GM19099 (cell line): ENCODE data around the gene NOTCH2.

Experiments used
- POLR2A ChIP-seq: IDR thresholded peaks from 3 replicates; pipeline ENCODE4 v1.6.1; 2011; ENCODE audit warnings: low read depth; ENCODE audit not compliant: insufficient read length; ENCODE audit errors: extremely low read depth

Gene NOTCH2

DNA sequence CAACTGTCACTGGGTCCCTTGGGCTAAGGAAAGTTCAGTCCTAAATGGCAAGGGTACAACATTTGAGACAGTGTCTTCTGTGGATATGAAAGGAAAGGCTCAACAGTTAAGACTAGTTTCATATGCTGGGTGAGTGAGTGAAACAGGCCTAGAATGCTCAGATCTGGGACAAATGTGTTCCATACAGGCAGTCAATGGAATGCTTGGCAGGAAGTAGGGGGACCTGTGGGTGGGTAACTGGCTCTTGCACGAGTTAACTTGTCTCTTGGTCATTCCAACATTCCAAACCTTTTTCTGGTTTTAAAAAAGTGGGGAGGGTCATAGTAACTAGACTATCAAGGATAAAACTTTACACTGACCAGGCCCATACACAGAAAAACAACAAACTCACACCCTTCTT is 155.4 kb downstream of the NOTCH2 start:
- no peak for TF ChIP-seq POLR2A

DNA sequence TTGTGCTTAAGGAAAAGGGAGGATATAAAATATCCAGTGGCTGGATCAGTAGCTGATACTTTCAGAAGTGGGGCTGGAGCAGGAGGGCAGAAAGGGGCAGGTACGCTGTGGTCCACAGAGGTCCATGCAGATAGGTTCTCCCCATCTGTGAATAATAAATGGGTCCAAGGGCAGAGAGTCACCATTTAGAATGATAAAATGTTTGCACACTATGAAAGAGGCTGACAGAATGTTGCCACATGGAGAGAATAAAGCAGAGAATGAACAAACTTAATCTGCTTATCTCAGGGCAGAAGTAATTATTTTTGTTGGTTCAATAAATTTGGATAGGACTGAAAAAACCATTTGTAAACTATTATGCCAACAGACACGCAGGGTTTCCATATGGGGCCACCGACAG is 156.5 kb downstream of the NOTCH2 start:
- TF ChIP-seq POLR2A, result no peak

DNA sequence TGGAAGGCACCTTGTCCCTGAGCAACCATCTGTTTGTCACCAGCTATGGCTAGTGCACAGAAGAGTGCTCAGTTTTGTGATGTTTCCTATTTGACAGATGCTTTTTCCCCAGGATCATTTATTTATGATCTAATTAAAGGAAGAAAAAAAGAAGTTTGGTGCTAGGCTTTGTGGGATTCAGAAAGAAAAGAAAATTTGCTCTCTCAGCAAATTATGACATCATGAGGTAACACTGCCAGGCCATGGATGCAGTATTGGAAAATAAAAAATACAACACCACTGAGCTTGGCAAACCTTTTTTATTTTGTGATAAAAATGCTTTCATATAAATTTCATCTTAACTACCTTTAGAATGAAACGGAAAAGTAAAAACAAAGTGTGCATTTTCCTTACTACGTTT is 157.7 kb downstream of the NOTCH2 start:
- TF ChIP-seq POLR2A, result no peak

DNA sequence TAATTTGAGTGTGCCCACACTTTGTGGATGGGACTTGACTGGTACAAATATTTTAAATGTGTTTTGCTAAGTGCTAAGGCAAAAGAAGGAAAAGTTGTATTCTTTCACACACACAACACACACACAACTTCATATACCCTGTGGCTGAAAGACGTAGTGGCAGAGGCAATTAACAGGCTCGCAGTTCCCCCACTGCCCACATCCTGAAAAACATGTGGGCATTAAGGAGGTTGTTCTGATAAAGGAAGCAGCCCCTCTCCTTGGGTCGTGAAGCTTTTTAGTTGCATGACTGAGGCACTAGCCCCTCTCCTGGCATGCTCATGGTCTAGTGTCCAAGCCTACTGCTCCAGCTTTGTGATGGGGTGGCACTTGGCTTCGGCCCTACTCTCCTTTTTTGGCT is 158.8 kb downstream of the NOTCH2 start:
- no peak for TF ChIP-seq POLR2A

DNA sequence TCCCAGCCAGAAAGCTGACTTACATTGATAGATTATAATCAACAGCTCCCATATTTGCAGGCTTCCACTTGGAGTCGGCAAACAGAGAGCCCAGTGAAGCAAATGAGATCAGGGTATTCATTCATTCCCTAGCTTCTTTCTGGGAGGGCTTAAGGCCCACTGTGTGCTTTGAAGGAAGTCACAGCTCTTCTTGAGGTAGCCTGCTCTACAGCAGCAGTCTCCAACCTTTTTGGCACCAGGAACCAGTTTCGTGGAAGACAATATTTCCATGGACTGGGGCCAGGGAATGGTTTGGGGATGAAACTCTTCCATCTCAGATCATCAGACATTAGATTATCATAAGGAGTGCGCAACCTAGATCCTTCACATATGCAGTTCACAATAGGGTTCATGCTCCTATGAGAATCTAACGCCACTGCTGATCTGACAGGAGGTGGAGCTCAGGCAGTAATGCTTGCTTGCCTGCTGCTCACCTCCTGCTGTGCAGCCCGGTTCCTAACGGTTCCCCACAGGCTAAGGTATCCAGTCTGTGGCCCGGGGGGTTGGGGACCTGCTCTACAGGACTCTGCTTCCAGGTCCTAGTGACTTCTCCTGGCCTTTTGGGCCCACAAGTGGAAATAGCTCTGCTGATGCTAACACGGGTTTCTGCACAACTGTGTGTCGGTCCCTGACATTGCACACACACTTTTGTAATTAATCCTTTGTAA is 159.4 kb downstream of the NOTCH2 start:
- no peak for TF ChIP-seq POLR2A

DNA sequence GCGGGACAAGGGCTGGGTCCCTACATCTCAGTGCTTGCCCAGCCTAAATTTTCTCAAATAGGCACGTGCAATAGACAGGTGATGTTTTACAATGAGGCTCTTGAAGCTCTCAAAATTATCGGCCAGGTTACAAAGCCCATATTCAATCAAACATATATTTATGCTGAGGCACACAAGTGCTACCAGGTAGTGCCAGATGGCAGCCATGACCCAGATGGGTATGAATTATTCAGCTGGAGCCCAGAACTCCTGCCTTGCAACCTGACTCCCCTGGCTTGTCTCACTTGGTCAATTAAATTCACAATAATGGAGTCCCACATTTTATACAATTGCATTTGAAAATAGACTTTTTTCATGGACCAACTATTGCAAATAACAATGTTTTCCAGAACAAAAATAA is 160.8 kb downstream of the NOTCH2 start:
- TF ChIP-seq POLR2A, result no peak

DNA sequence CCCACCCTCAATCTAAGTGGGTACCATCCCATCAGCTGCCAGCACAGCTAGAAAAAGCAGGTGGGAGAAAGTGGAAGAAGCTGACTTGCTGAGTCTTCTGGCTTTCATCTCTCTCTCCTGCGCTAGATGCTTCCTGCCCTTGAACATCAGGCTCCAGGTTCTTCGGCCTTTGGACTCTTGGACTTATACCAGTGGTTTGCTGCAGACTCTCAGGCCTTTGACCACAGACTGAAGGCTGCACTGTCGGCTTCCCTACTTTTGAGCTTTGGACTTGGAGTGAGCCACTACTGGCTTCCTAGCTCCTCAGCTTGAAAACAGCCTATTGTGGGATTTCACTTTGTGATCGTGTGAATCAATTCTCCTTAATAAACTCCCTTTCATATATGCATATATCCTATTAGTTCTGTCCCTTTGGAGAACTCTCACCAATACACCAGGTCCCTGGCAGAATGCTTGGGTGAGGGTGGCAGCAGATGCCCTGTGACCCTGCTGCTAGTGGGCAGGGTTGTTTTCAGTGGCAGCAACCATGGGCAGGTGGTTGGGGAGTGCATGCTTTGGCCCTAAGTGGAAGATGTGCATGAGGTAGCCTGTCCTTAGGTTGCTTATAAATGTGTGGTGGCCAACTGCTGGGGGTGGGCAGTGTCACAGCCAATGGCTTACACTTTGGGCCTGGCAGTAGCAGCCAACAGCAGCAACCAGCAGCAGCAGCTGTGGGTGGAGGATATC is 162.4 kb downstream of the NOTCH2 start:
- no peak for TF ChIP-seq POLR2A

GRCh38 chr1:119903443-119903835 is 166.0 kb downstream of the NOTCH2 start:
- TF ChIP-seq POLR2A, result no peak

DNA sequence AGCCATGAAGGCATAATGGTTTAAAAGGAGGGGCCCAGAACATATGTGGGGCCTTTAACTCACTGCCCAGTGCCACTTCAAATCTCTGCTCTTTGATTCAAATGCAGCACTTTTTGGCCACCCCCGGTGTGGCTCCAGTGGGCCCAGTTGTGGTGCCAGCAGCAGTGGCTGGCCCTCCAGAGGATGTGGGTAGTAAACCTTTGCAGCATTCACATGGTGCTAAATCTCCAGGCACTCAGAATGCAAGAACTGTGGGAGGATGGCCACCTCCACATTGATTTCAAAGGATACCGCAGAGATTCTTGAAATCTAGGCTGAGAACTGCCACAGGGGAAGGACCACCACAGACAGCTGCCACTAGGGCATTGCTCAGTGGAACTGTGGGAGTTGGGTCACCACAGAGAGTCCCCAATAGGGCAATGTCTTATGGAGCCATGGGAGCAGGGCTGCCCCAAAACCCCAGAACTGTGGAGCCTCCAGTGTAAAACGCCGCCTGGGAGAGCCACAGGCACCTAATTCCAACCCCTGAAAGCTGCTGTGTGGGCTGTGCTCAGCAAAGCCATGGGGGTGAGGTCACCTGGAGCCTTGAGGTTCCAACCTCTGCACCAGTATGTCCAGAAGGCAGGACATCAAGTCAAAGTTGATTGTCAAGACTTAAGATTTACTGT is 166.6 kb downstream of the NOTCH2 start:
- no peak for TF ChIP-seq POLR2A

- TF ChIP-seq POLR2A, result no peak
Measured at GRCh38 chr1:119898981-119899720, 170.3 kb downstream of the NOTCH2 start.

DNA sequence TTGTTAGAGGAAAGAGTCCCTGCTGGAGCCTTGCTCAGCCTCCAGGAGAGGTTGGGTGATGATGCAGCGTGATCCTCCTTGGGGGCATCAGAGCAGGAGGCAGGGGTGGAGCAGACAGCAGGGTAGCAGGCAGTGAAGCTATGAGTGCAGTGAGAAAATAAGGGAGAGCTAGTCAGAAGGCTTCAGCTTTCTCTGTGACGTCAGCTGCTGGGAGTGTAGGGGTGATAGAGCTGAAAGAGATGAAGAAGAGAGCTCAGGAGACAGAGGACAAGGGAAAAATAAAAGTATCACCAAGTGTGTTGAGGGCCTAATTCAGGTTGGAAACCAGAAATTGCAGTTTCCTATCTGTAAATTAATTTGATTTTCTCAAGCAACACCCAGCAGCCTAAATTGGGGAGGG is 170.9 kb downstream of the NOTCH2 start:
- no peak for TF ChIP-seq POLR2A

- TF ChIP-seq POLR2A, result no peak
Measured at GRCh38 chr1:119896303-119896702, 173.2 kb downstream of the NOTCH2 start, which contains the start of gene ADAM30. Gene ADAM30 (minus strand): TSS chr1:119896515. CDS start chr1:119896336, 179 bp downstream.

DNA sequence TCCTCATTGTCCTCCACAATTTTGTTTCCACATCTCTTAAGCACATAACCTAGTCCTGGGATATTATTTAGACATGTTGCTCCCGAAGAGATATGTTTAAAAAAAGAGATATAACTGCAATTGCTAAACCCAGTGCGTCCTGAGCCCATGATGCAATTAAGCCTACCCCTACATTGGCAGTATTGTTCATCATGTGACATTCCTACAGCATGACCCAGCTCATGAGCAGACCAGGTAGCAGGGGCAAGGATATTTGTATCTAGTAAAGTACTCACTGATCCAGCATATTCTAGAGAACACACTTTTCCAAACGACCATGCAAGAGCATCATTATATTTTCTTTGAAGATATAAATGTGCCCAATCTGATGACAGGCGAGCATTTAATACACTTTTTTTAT is 174.4 kb downstream of the NOTCH2 start:
- no peak for TF ChIP-seq POLR2A

- no peak for TF ChIP-seq POLR2A
Measured at GRCh38 chr1:119893827-119894700, 175.4 kb downstream of the NOTCH2 start.

- TF ChIP-seq POLR2A, result no peak
Measured at GRCh38 chr1:119893238-119893791, 176.1 kb downstream of the NOTCH2 start.

DNA sequence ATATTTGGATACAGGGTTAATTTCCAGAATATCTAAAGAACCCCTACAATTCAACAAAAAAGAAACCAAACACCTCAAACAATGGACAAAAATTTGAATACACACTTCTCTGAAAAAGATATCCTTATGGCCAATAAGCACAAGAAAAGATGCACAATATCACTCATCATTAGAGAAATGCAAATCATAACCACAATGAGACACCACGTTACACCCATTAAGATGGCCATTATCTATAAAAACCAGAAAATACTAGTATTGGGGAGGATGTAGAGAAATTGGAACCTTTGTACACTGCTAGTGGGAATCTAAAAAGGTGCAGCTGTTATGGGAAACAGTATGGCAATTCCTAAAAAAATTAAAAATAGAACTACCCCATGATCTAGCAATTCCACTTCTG is 178.1 kb downstream of the NOTCH2 start:
- TF ChIP-seq POLR2A, result no peak
